Neutrophil (primary cell): ENCODE measurements around the gene TUBA8.
"Not testable (repeated sequence)": the region's sequence is repeated elsewhere in the genome, so short reads cannot be mapped to it uniquely, and the experiment has no call there.

Source experiments
- H3K27ac ChIP-seq: fragments of 200-600 bp; sonication (generic); 2 replicates; pipeline ENCODE4 v1.5.1; 2016; ENCODE audit warnings: mild to moderate bottlenecking, moderate library complexity
- H3K27me3 ChIP-seq: fragments of 200-600 bp; sonication (generic); 2 replicates; pipeline ENCODE4 v1.6.0; 2016; ENCODE audit warnings: mild to moderate bottlenecking
- H3K36me3 ChIP-seq: fragments of 200-600 bp; sonication (generic); 2 replicates; pipeline ENCODE4 v1.5.1; 2017
- H3K4me1 ChIP-seq, 2 experiments: fragments of 200-600 bp in 1 of 2; sonication (generic) in 1 of 2; 1 replicate in 1 of 2; 2 replicates in 1 of 2; pipeline versions ENCODE4 v1.5.1 to v1.6.1; 2013 to 2016; ENCODE audit warnings: low read depth in 1 of 2, low read length in 1 of 2, mild to moderate bottlenecking in 1 of 2, moderate library complexity in 1 of 2; ENCODE audit not compliant: control insufficient read depth in 1 of 2, insufficient read depth in 1 of 2
- H3K4me3 ChIP-seq, 2 experiments: fragments of 200-600 bp in 1 of 2; sonication (generic) in 1 of 2; 1 replicate in 1 of 2; 2 replicates in 1 of 2; pipeline ENCODE4 v1.5.1; 2013 to 2016; ENCODE audit warnings: low read depth in 1 of 2, low read length in 1 of 2, mild to moderate bottlenecking in 1 of 2, moderate library complexity in 1 of 2
- H3K9me3 ChIP-seq: fragments of 200-600 bp; sonication (generic); 2 replicates; pipeline ENCODE4 v1.5.1; 2016
- TF ChIP-seq, protein P1 (sequence below): fragments of 200-600 bp; sonication (generic); IDR thresholded peaks from 2 replicates; pipeline ENCODE4 v1.5.1; 2016; ENCODE audit warnings: antibody characterized with exemption

Gene TUBA8

DNA sequence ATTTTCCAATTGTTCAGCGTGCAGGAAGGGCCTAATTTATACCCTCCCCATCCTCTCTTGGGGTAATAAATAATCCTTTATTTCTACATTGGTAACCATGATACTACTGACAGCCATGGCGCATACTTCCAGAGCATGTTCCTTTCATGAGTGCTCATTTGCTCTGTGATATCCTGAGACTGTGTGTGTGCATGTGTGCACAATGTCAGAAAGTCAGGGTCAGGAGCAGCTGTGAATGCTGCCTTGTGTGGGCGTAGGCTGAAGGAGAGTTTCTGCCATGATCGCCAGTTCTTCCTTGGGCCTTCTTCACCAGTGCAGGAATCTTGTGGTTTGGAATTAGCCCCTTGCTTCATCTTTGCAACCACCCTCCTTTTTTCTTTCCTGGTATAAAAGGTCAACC lies 10.2 kb downstream of the TUBA8 start:
- Histone ChIP-seq H3K4me1 (no peaks in the 10 kb centered on the region), H3K4me3 (no peak overlapping the region), H3K27ac (no peak overlapping the region), H3K27me3 (peaks cover 35% of the 10 kb centered on the region), H3K9me3 (no peaks in the 10 kb centered on the region), H3K36me3 (no peaks in the 10 kb centered on the region)
- TF ChIP-seq, protein P1, sequence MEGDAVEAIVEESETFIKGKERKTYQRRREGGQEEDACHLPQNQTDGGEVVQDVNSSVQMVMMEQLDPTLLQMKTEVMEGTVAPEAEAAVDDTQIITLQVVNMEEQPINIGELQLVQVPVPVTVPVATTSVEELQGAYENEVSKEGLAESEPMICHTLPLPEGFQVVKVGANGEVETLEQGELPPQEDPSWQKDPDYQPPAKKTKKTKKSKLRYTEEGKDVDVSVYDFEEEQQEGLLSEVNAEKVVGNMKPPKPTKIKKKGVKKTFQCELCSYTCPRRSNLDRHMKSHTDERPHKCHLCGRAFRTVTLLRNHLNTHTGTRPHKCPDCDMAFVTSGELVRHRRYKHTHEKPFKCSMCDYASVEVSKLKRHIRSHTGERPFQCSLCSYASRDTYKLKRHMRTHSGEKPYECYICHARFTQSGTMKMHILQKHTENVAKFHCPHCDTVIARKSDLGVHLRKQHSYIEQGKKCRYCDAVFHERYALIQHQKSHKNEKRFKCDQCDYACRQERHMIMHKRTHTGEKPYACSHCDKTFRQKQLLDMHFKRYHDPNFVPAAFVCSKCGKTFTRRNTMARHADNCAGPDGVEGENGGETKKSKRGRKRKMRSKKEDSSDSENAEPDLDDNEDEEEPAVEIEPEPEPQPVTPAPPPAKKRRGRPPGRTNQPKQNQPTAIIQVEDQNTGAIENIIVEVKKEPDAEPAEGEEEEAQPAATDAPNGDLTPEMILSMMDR = no peak

DNA sequence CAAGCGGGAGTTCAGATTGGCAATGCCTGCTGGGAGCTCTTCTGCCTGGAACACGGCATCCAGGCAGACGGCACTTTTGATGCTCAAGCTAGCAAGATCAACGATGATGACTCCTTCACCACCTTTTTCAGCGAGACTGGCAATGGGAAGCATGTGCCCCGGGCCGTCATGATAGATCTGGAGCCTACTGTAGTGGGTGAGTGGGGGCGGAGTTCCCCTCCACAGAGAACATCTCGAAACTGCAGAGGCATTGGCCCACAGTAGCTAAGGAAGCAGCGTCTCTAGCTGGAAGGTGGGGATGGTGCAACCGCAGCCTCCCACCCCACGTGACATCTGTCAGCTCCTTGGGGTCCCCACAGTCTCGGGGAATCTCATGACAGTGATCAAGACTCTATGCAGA lies 10.9 kb downstream of the TUBA8 start:
- Histone ChIP-seq H3K9me3 (no peaks in the 10 kb centered on the region), H3K36me3 (no peaks in the 10 kb centered on the region), H3K27ac (no peak overlapping the region), H3K27me3 (peaks cover 29% of the 10 kb centered on the region), H3K4me3 (no peak overlapping the region), H3K4me1 (no peaks in the 10 kb centered on the region)
- TF ChIP-seq, protein P1 = no peak

DNA sequence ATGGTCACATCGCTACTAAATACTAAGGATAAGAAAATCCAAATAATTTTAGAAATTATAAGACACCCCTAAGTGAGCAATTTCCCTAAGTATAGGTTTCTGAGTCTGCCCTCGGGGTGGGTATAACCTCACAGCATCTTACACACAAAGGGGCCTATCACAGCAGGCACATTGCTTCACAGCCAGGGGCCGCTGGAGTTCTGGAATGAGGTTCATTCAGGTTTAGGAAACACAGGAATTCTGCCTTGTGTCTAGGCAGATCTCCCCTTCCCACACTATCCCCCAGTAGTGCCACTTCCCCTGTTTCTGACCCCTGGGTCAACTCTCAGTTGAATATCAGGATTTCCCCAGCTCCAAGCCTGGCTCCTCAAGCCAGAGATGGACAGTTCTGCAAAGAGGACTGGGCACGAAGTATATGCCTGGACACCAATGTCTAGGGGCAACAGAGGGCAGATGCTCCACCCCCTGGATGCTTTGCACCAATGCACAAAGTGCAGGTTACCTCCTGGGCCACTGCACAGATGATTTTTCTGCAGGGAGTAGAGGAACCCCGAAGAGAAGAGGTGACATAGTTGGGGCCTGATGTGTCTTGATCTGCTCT lies 11.4 kb downstream of the TUBA8 start:
- Histone ChIP-seq H3K36me3 (no peaks in the 10 kb centered on the region), H3K4me3 (no peak overlapping the region), H3K4me1 (no peaks in the 10 kb centered on the region), H3K27ac (no peak overlapping the region), H3K9me3 (no peaks in the 10 kb centered on the region), H3K27me3 (peaks cover 23% of the 10 kb centered on the region)
- TF ChIP-seq, protein P1 = no peak

DNA sequence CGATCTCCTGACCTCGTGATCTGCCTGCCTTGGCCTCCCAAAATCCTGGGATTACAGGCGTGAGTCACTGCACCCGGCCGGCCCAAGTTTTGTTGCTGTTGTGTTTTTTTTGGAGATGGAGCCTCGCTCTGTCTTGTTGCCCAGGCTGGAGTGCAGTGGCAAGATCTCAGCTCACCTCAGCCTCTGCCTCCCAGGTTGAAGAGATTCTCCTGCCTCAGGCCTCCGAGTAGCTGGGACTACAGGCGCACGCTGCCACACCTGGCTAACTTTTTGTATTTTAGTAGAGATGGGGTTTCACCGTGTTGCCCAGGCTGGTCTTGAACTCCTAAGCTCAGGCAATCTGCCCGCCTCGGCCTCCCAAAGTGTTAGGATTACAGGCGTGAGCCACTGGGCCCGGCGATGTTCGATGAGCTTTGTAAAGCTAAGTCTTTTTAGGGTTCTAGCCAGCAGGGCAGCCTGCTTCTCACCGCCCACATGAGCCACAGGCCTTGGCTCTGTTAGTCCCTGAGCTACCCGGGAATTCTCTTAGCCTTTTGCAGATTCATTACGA lies 12.9 kb downstream of the TUBA8 start:
- H3K27me3 ChIP-seq = peaks cover 14% of the 10 kb centered on the region
- H3K9me3 ChIP-seq, H3K4me1 ChIP-seq, H3K27ac ChIP-seq, H3K36me3 ChIP-seq, H3K4me3 ChIP-seq: not testable (repeated sequence)

DNA sequence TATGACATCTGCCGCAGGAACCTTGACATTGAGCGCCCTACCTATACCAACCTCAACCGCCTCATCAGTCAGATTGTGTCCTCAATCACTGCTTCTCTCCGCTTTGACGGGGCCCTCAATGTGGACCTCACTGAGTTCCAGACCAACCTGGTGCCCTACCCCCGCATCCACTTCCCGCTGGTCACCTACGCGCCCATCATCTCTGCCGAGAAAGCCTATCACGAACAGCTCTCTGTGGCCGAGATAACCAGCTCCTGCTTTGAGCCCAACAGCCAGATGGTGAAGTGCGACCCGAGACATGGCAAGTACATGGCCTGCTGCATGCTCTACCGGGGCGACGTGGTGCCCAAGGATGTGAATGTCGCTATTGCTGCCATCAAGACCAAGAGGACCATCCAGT lies 16.0 kb downstream of the TUBA8 start:
- Histone ChIP-seq H3K4me1 (no peaks in the 10 kb centered on the region), H3K4me3 (no peak overlapping the region), H3K9me3 (no peaks in the 10 kb centered on the region), H3K27ac (no peak overlapping the region), H3K36me3 (no peaks in the 10 kb centered on the region), H3K27me3 (no peaks in the 10 kb centered on the region)
- TF ChIP-seq, protein P1 = no peak

DNA sequence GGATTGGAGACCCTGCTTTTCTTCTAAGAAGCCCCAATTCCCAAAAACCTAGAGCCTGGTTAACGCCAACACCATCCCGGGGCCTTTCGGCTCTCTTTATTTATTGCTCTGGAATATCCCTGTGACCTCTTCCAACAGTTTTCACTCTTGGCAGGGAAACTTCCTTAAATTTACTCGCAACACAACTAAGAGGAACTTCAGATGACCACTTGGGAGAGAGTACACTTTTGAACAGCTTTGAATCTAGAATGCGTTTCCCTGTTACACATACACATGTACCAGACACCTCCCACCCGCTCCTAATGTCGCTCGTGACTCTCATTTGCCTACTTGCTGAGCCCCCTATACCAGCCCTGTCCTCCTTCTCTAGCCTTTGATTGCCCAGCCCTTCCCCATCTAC lies 19.4 kb downstream of the TUBA8 start:
- H3K4me3 ChIP-seq = no peak overlapping the region
- no peaks in the 10 kb centered on the region for H3K4me1 ChIP-seq
- no peaks in the 10 kb centered on the region for H3K9me3 ChIP-seq
- H3K27ac ChIP-seq = no peak overlapping the region
- TF ChIP-seq, protein P1 = no peak
- H3K36me3 ChIP-seq = no peaks in the 10 kb centered on the region
- no peaks in the 10 kb centered on the region for H3K27me3 ChIP-seq
